B cell (primary cell): ENCODE data around the gene PDSS1. TPM values are rescaled to one million over a fixed set of nuclear protein-coding genes. Genes with fewer than 3 reads are reported as not detected.

Experiments used
- ATAC-seq: fragments of 200-7000 bp; cut with Tn5 transposase; one replicate; pipeline ENCODE4 v1.10.0; 2021; ENCODE audit warnings: low read depth, mild to moderate bottlenecking, moderate number of reproducible peaks, moderate library complexity
- CTCF ChIA-PET: fragments of 350-600 bp; sonication (Branson Sonifier 250); formaldehyde crosslinking; loops from one replicate; lab custom pipeline; 2021; ENCODE audit warnings: antibody characterized with exemption, inconsistent platforms; lab: Charles Lee
- POLR2A ChIA-PET: fragments of 350-600 bp; sonication (Branson Sonifier 250); formaldehyde crosslinking; loops from one replicate; lab custom pipeline; 2021; ENCODE audit warnings: antibody characterized with exemption; lab: Charles Lee
- DNase-seq: peaks from one replicate; pipeline ENCODE4 v3.0.0; 2013
- H2AFZ ChIP-seq: 2 replicates; pipeline ENCODE4 v1.6.1; 2012; ENCODE audit warnings: mild to moderate bottlenecking, low read depth, low read length; ENCODE audit not compliant: insufficient read depth, poor library complexity, severe bottlenecking
- H3K27ac ChIP-seq, 2 donors: 1 replicate in 1 of 2; 2 replicates in 1 of 2; pipeline ENCODE4 v1.5.1; 2012 to 2013; ENCODE audit warnings: low read length in 2 of 2, mild to moderate bottlenecking in 2 of 2, moderate library complexity in 1 of 2
- H3K27me3 ChIP-seq, 4 experiments: fragments of 200-600 bp in 1 of 4; sonication (generic) in 1 of 4; replicated peaks in 1 of 4; 1 replicate in 2 of 4; 2 replicates in 2 of 4; pipeline versions ENCODE4 v1.6.1 to v1.7.0; 2013 to 2016; ENCODE audit warnings: low read length in 3 of 4, mild to moderate bottlenecking in 2 of 4, mixed read lengths in 1 of 4, moderate library complexity in 1 of 4; ENCODE audit not compliant: insufficient read depth in 4 of 4, control insufficient read depth in 3 of 4; ENCODE audit errors: control extremely low read depth in 1 of 4
- H3K36me3 ChIP-seq, 2 experiments: replicated peaks in 1 of 2; 1 replicate in 1 of 2; 2 replicates in 1 of 2; pipeline versions ENCODE4 v1.6.1 to v1.7.1; 2013; ENCODE audit warnings: low read length in 1 of 2; ENCODE audit not compliant: insufficient read depth in 2 of 2, control insufficient read depth in 1 of 2; ENCODE audit errors: control extremely low read depth in 1 of 2, extremely low read depth in 1 of 2
- H3K4me1 ChIP-seq, 2 donors: fragments of 200-600 bp in 1 of 2; sonication (generic) in 1 of 2; 1 replicate in 1 of 2; 2 replicates in 1 of 2; pipeline versions ENCODE4 v1.5.1 to v1.6.1; 2013 to 2017; ENCODE audit warnings: low read length in 2 of 2; ENCODE audit not compliant: control insufficient read depth in 2 of 2, insufficient read depth in 2 of 2
- H3K4me2 ChIP-seq: replicated peaks from 2 replicates; pipeline ENCODE3; 2012; ENCODE audit warnings: mild to moderate bottlenecking, low read depth, low read length; ENCODE audit not compliant: poor library complexity, severe bottlenecking
- H3K4me3 ChIP-seq, 5 experiments: fragments of 200-600 bp in 1 of 5; sonication (generic) in 1 of 5; 1 replicate in 3 of 5; 2 replicates in 2 of 5; pipeline versions ENCODE4 v1.5.1 to v1.7.0; 2011 to 2016; ENCODE audit warnings: low read length in 4 of 5, mild to moderate bottlenecking in 4 of 5, low read depth in 2 of 5, control low read depth in 1 of 5, moderate library complexity in 1 of 5; ENCODE audit not compliant: insufficient read depth in 1 of 5; ENCODE audit errors: control extremely low read depth in 1 of 5, extremely low read depth in 1 of 5
- H3K79me2 ChIP-seq: fragments of 200-600 bp; sonication (generic); one replicate; pipeline ENCODE4 v1.6.0; 2016; ENCODE audit warnings: low read length; ENCODE audit not compliant: control insufficient read depth, insufficient read depth
- H3K9ac ChIP-seq: fragments of 200-600 bp; sonication (generic); 2 replicates; pipeline ENCODE4 v1.6.1; 2017; ENCODE audit warnings: mild to moderate bottlenecking, low read length, moderate library complexity
- H3K9me3 ChIP-seq, 3 donors: one replicate each; pipeline versions ENCODE4 v1.6.1 to v1.7.1; 2013; ENCODE audit warnings: low read length in 2 of 3; ENCODE audit not compliant: control insufficient read depth in 2 of 3, insufficient read depth in 1 of 3; ENCODE audit errors: control extremely low read depth in 1 of 3
- H4K20me1 ChIP-seq: 2 replicates; pipeline ENCODE4 v1.6.0; 2012; ENCODE audit warnings: mild to moderate bottlenecking, low read length; ENCODE audit not compliant: insufficient read depth, control insufficient read depth, poor library complexity, severe bottlenecking
- H3K27ac Mint-ChIP-seq: one replicate; pipeline ENCODE4 v1.8.0; 2021; ENCODE audit warnings: mixed read lengths
- H3K27me3 Mint-ChIP-seq: one replicate; pipeline ENCODE4 v1.8.0; 2021; ENCODE audit warnings: mixed read lengths
- H3K4me1 Mint-ChIP-seq: one replicate; pipeline ENCODE4 v1.8.0; 2021; ENCODE audit warnings: mixed read lengths
- H3K4me3 Mint-ChIP-seq: one replicate; pipeline ENCODE4 v1.8.0; 2021; ENCODE audit warnings: mixed read lengths
- H3K9me3 Mint-ChIP-seq: one replicate; pipeline ENCODE4 v1.8.0; 2022; ENCODE audit warnings: mixed read lengths; ENCODE audit not compliant: insufficient read depth
- CTCF ChIP-seq: fragments of 200-600 bp; IDR thresholded peaks from one replicate; pipeline ENCODE4 v1.8.0; 2022; ENCODE audit warnings: antibody characterized with exemption, mild to moderate bottlenecking
- EZH2 ChIP-seq: IDR thresholded peaks from 2 replicates; pipeline ENCODE4 v1.6.1; 2012; ENCODE audit warnings: borderline replicate concordance, low read depth, mild to moderate bottlenecking, moderate library complexity, low read length; ENCODE audit not compliant: insufficient read depth, poor library complexity, severe bottlenecking
- WGBS: methylation state at CpG from one replicate; pipeline ENCODE4 v1.1.5; 2013; ENCODE audit warnings: missing lambda C conversion rate; ENCODE audit not compliant: insufficient coverage; 5-methylcytosine and 5-hydroxymethylcytosine counted together
- intact Hi-C: fragments of 100-400 bp; cut with micrococcal nuclease; formaldehyde crosslinking; loops from one replicate; pipeline ENCODE4 v1.10.0; 2022
- polyA plus RNA-seq: library from polyadenylated mRNA; depleted of rRNA; stranded (reverse); fragments of >200 nt; gene quantifications from 2 replicates; pipeline ENCODE4 v1.2.3, GENCODE V29; 2012
- total RNA-seq, 2 donors: library from RNA; stranded (reverse); fragments of 120-200 nt in 1 of 2; gene quantifications; 1 replicate in 1 of 2; 2 replicates in 1 of 2; pipeline versions ENCODE4 v1.2.3 to v1.2.4, GENCODE V29; 2013 to 2022

The PDSS1 gene
- total and polyA plus RNA-seq, 2 donors (not counting 1 experiment from before 2014, with no cell fraction given) = 3.6 to 4.7 TPM

DNA sequence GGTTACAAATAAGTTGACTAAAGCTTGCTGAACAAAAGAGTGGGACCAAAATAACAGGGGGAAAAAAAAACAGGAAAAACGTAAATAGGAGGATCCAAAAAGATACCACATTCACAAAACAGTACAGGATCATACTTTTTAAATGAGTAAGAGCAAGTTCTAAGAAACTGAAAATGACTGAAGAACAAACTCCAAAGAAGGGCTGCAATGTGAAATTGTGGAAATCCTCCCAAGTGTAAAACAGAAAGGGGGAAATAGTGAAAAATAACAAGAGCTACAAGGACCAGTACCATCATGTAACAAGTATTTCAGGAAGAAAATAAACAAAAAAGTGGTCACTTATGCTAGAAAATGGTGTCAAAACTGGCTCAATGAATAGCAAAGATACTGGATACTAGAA is 46.3 kb downstream of the PDSS1 start:
- Histone ChIP-seq H3K4me3 (no peak overlapping the region), H3K27me3 (no peaks in the 10 kb centered on the region), H3K27ac (peak overlapping the region in 1 of 2 donors; percentile 30), H3K4me1 (peaks cover 16 to 30% of the 10 kb centered on the region in 2 donors), H3K9me3 (peaks cover 0 to 4% (median 0%) of the 10 kb centered on the region in 3 donors), H3K79me2 (no peaks in the 10 kb centered on the region), H3K36me3 (peaks cover 6 to 26% of the 10 kb centered on the region in 2 experiments), H3K9ac (no peak overlapping the region), H2AFZ (no peak overlapping the region), H4K20me1 (no peaks in the 10 kb centered on the region), H3K4me2 (no peak overlapping the region)
- no CpG with 5 or more reads among the region's 1 CpG for WGBS
- DNase-seq (no peak), ATAC-seq (no peak)
- peak overlapping the region; percentile 27 for H3K27ac Mint-ChIP-seq
- TF ChIP-seq CTCF = no peak
- no peak for TF ChIP-seq EZH2
- H3K27me3 Mint-ChIP-seq = no peaks in the 10 kb centered on the region
- intact Hi-C loops = no loop called here
- no peaks in the 10 kb centered on the region for H3K9me3 Mint-ChIP-seq
- peaks cover 41% of the 10 kb centered on the region for H3K4me1 Mint-ChIP-seq
- CTCF ChIA-PET = interaction anchor here (0.9 kb wide), 1 partner anchor 117 kb away, joined by 5 read pairs; the partner anchor contains the start of gene ABI1
- H3K4me3 Mint-ChIP-seq = no peak overlapping the region
- POLR2A ChIA-PET = no interaction called here

GRCh38 chr10:26746061-26746460 is 48.6 kb downstream of the PDSS1 start:
- no peak for ATAC-seq
- intact Hi-C loops = no loop called here
- Histone ChIP-seq H3K9me3 (peaks cover 0 to 3% (median 0%) of the 10 kb centered on the region in 3 donors), H3K27ac (peak overlapping the region in 1 of 2 donors; percentile 40), H4K20me1 (no peaks in the 10 kb centered on the region), H3K9ac (no peak overlapping the region), H3K36me3 (peaks cover 9 to 36% of the 10 kb centered on the region in 2 experiments), H3K4me2 (no peak overlapping the region), H3K4me1 (peaks cover 0 to 12% of the 10 kb centered on the region in 2 donors), H3K79me2 (no peaks in the 10 kb centered on the region), H3K4me3 (no peak overlapping the region), H3K27me3 (no peaks in the 10 kb centered on the region), H2AFZ (no peak overlapping the region)
- Mint-ChIP-seq H3K4me3 (no peak overlapping the region), H3K27me3 (no peaks in the 10 kb centered on the region), H3K27ac (peak overlapping the region; percentile 21), H3K4me1 (peaks cover 23% of the 10 kb centered on the region), H3K9me3 (no peaks in the 10 kb centered on the region)
- TF ChIP-seq EZH2 = no peak
- no peak for TF ChIP-seq CTCF
- no CpG with 5 or more reads among the region's 5 CpGs for WGBS
- no peak for DNase-seq
- ChIA-PET CTCF (interaction anchor here (0.6 to 2.3 kb wide), 2 partner anchors 20 to 40 kb away, joined by 3 to 12 read pairs; no protein-coding TSS in a partner anchor), POLR2A (no interaction called here)
